ENCODE measurements around the gene ANAPC15. TPM values are rescaled to one million over a fixed set of nuclear protein-coding genes. Genes with fewer than 3 reads are reported as not detected.
A peak's percentile ranks its signal among the peaks of the same experiment; 100 is the strongest.

The ANAPC15 gene
- total and polyA plus RNA-seq, 2 of the 4 experiments (the other 2 are of a cell fraction), result 66.3 to 84.2 TPM

DNA sequence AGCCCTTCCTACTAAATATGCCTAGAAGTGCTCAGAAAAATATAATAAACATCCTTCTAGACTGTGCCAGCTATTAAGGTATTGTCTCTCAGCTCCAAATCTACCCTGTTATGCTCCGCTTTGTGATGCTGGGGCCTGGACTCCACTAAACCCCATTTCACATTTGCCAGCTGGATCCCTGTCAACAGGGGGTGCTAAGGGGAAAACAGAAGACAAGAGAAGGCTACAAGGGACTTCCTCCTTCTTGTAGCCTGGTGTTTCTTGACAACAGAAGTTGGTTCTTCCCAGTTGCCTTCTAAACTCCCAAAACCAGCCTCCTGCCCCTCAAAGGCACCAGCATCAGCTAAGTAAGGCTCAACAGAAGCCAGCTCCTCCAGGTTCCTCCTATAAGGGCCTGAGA is 37.4 kb downstream of the ANAPC15 start:
- Histone ChIP-seq H3K27me3 (ENCODE audit: control insufficient read depth, insufficient read depth, low read length) (no peaks in the 10 kb centered on the region), H3K14ac (replicated peaks; ENCODE audit: low read depth, low read length) (peak overlapping the region; percentile 69), H2AK5ac (ENCODE audit: low read depth, low read length) (peak overlapping the region; percentile 46; the same call in 1 of the 2 replicates), H4K8ac (ENCODE audit: low read depth in 2 of 2, low read length in 2 of 2) (peak overlapping the region in 1 of 2 experiments; percentile 82; a peak in 2 of 4 replicates), H2AK9ac (replicated peaks; ENCODE audit: low read depth, low read length, poor library complexity) (no peak overlapping the region), H4K20me1 (ENCODE audit: insufficient read depth, low read length) (peaks cover 7% of the 10 kb centered on the region; the same call in 1 of the 2 replicates), H3K4me3 (ENCODE audit: insufficient read depth, low read depth, low read length) (no peak overlapping the region), H3K79me1 (ENCODE audit: low read depth in 1 of 2, low read length in 2 of 2) (peaks cover 33 to 64% of the 10 kb centered on the region in 2 experiments), H3K4me2 (ENCODE audit: low read depth, low read length) (no peak overlapping the region), H2BK5ac (ENCODE audit: low read depth, low read length, poor library complexity, severe bottlenecking) (peak overlapping the region; percentile 15), H3K56ac (ENCODE audit: extremely low read depth, insufficient read depth, low read length) (no peak overlapping the region), H2BK15ac (ENCODE audit: low read depth, low read length) (no peak overlapping the region; the same call in 2 of the 3 replicates), H2AFZ (replicated peaks; ENCODE audit: low read length, poor library complexity) (no peak overlapping the region), H3K4me1 (ENCODE audit: control insufficient read depth, insufficient read depth, low read length) (peaks cover 15% of the 10 kb centered on the region), H2BK120ac (ENCODE audit: low read depth, low read length) (peak overlapping the region; percentile 26; the same call in 1 of the 2 replicates), H4K5ac (ENCODE audit: low read depth, low read length) (peak overlapping the region; percentile 65), H3K9ac (ENCODE audit: low read depth, low read length) (no peak overlapping the region), H4K91ac (ENCODE audit: insufficient read depth, low read depth, low read length) (no peak overlapping the region), H3K18ac (ENCODE audit: low read depth, low read length) (no peak overlapping the region), H3K27ac (ENCODE audit: insufficient read depth, low read length) (peak overlapping the region; percentile 2; the same call in 1 of the 2 replicates), H2BK20ac (ENCODE audit: low read depth, low read length) (peak overlapping the region; percentile 21; the same call in 1 of the 2 replicates), H3K36me3 (ENCODE audit: control insufficient read depth, insufficient read depth, low read length) (no peaks in the 10 kb centered on the region), H3K23ac (ENCODE audit: low read depth, low read length) (peak overlapping the region; percentile 41; the same call in 1 of the 2 replicates), H3K9me1 (ENCODE audit: insufficient read depth, low read length) (peaks cover 10% of the 10 kb centered on the region), H3K4ac (ENCODE audit: low read depth, low read length) (peak overlapping the region; percentile 50), H3K9me3 (ENCODE audit: control insufficient read depth, insufficient read depth, low read length) (no peaks in the 10 kb centered on the region)
- TF ChIP-seq, protein P1, sequence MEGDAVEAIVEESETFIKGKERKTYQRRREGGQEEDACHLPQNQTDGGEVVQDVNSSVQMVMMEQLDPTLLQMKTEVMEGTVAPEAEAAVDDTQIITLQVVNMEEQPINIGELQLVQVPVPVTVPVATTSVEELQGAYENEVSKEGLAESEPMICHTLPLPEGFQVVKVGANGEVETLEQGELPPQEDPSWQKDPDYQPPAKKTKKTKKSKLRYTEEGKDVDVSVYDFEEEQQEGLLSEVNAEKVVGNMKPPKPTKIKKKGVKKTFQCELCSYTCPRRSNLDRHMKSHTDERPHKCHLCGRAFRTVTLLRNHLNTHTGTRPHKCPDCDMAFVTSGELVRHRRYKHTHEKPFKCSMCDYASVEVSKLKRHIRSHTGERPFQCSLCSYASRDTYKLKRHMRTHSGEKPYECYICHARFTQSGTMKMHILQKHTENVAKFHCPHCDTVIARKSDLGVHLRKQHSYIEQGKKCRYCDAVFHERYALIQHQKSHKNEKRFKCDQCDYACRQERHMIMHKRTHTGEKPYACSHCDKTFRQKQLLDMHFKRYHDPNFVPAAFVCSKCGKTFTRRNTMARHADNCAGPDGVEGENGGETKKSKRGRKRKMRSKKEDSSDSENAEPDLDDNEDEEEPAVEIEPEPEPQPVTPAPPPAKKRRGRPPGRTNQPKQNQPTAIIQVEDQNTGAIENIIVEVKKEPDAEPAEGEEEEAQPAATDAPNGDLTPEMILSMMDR (conservative IDR thresholded peaks at IDR 0.05; ENCODE audit: low read depth, low read length), result 0 out of 2 replicates have a peak, but pooled peaks have one; percentile 15
- TF ChIP-seq RAD21 (IDR thresholded peaks at IDR 0.05; ENCODE audit: low read length), result no peak
- intact Hi-C loops (cut with micrococcal nuclease) (no loop called here), in situ Hi-C loops (cut with MboI; ENCODE audit: low sequenced_read_pairs) (loop anchor here (5.0 kb wide), 1 partner anchor 38 kb away; no protein-coding TSS in a partner anchor), dilution Hi-C loops (cut with HindIII; ENCODE audit: low sequenced_read_pairs, unreplicated experiment) (no loop called here)
- BruUV-seq (replicated peaks), result no TSS peak
- ChIA-PET POLR2A (ENCODE audit: unreplicated experiment) (interaction anchor here (1.1 kb wide), 1 partner anchor 33 kb away, joined by 3 read pairs; no protein-coding TSS in a partner anchor), CTCF (interaction anchor here (0.9 to 1.2 kb wide), 2 partner anchors 36 to 49 kb away, joined by 3 read pairs; no protein-coding TSS in a partner anchor)
- WGBS, 2 experiments (ENCODE audit: extremely low coverage in 2 of 2, insufficient read length in 1 of 2), result no CpG with 5 or more reads among the region's 1 CpG
- ATAC-seq (ENCODE audit: low read depth) (no peak), DNase-seq (no peak)
